ENCODE measurements around the gene PPM1E.

- TF ChIP-seq RCOR1 (IDR thresholded peaks at IDR 0.05; ENCODE audit: insufficient replicate concordance, low read length) = no peak
- TF ChIP-seq CTCF (conservative IDR thresholded peaks at IDR 0.05; ENCODE audit: low read depth, low read length) = no peak
- TF ChIP-seq MXI1 (IDR thresholded peaks at IDR 0.05; ENCODE audit: borderline replicate concordance, low read depth, low read length) = no peak
- no peak for TF ChIP-seq POLR2A (IDR thresholded peaks at IDR 0.05; ENCODE audit: low read depth, low read length)
- TF ChIP-seq MAZ (IDR thresholded peaks at IDR 0.05; ENCODE audit: borderline replicate concordance, low read depth, low read length) = no peak
- no peak for TF ChIP-seq BHLHE40 (IDR thresholded peaks at IDR 0.05; ENCODE audit: low read depth, low read length)
Measured at GRCh38 chr17:58706351-58707140, 49.1 kb upstream of the PPM1E start.

Measured in IMR-90 (cell line).